Subcutaneous abdominal adipose tissue (tissue), 5 donors: ENCODE results near the gene SUPT3H.

Experiments
- H3K27ac ChIP-seq: one replicate; pipeline ENCODE4 v1.7.0; 2013; ENCODE audit warnings: low read depth, mild to moderate bottlenecking, inconsistent platforms, low read length, moderate library complexity
- H3K27me3 ChIP-seq, 5 donors: one replicate each; pipeline ENCODE4 v1.7.0; 2013; ENCODE audit warnings: low read length in 5 of 5, inconsistent platforms in 1 of 5; ENCODE audit not compliant: control insufficient read depth in 5 of 5, insufficient read depth in 4 of 5
- H3K36me3 ChIP-seq, 5 donors: one replicate each; pipeline ENCODE4 v1.7.0; 2013; ENCODE audit warnings: low read length in 5 of 5; ENCODE audit not compliant: control insufficient read depth in 5 of 5, insufficient read depth in 5 of 5
- H3K4me1 ChIP-seq, 5 donors: one replicate each; pipeline ENCODE4 v1.7.0; 2013; ENCODE audit warnings: low read length in 5 of 5, mild to moderate bottlenecking in 3 of 5, moderate library complexity in 1 of 5; ENCODE audit not compliant: control insufficient read depth in 5 of 5, insufficient read depth in 5 of 5
- H3K4me3 ChIP-seq, 5 donors: one replicate each; pipeline ENCODE4 v1.7.0; 2013; ENCODE audit warnings: low read length in 5 of 5, low read depth in 1 of 5
- H3K9ac ChIP-seq, 5 donors: one replicate each; pipeline ENCODE4 v1.7.0; 2013; ENCODE audit warnings: low read length in 5 of 5, mild to moderate bottlenecking in 4 of 5, moderate library complexity in 3 of 5
- H3K9me3 ChIP-seq, 5 donors: one replicate each; pipeline ENCODE4 v1.7.0; 2013; ENCODE audit warnings: low read length in 5 of 5; ENCODE audit not compliant: control insufficient read depth in 5 of 5
- donor health status: healthy.
- donor health status: healthy.
- donor health status: healthy.
- donor health status: healthy.
- donor health status: healthy.

Gene SUPT3H

GRCh38 chr6:44995486-44996132 is 382.1 kb downstream of the SUPT3H start:
- H3K4me1 ChIP-seq = no peaks in the 10 kb centered on the region
- no peaks in the 10 kb centered on the region for H3K9me3 ChIP-seq
- H3K27ac ChIP-seq = no peak overlapping the region
- no peak overlapping the region for H3K9ac ChIP-seq
- no peaks in the 10 kb centered on the region for H3K36me3 ChIP-seq
- H3K4me3 ChIP-seq = no peak overlapping the region
- no peaks in the 10 kb centered on the region for H3K27me3 ChIP-seq

- H3K4me3 ChIP-seq = no peak overlapping the region
- no peaks in the 10 kb centered on the region for H3K9me3 ChIP-seq
- no peak overlapping the region for H3K9ac ChIP-seq
- H3K27ac ChIP-seq = no peak overlapping the region
- no peaks in the 10 kb centered on the region for H3K36me3 ChIP-seq
- H3K27me3 ChIP-seq = no peaks in the 10 kb centered on the region
- no peaks in the 10 kb centered on the region for H3K4me1 ChIP-seq
These were observed 388.3 kb downstream of the SUPT3H start for GRCh38 chr6:44989391-44989790.

- no peaks in the 10 kb centered on the region for H3K27me3 ChIP-seq
- no peaks in the 10 kb centered on the region for H3K9me3 ChIP-seq
- no peaks in the 10 kb centered on the region for H3K36me3 ChIP-seq
- H3K9ac ChIP-seq = no peak overlapping the region
- no peak overlapping the region for H3K4me3 ChIP-seq
- no peak overlapping the region for H3K27ac ChIP-seq
- no peaks in the 10 kb centered on the region for H3K4me1 ChIP-seq
These were observed 392.7 kb downstream of the SUPT3H start for GRCh38 chr6:44985006-44985405.

GRCh38 chr6:44983467-44984365 is 394.0 kb downstream of the SUPT3H start:
- Histone ChIP-seq H3K36me3 (no peaks in the 10 kb centered on the region), H3K4me1 (no peaks in the 10 kb centered on the region), H3K9ac (no peak overlapping the region), H3K27ac (no peak overlapping the region), H3K9me3 (no peaks in the 10 kb centered on the region), H3K4me3 (no peak overlapping the region), H3K27me3 (no peaks in the 10 kb centered on the region)

- Histone ChIP-seq H3K27me3 (no peaks in the 10 kb centered on the region), H3K9ac (no peak overlapping the region), H3K36me3 (no peaks in the 10 kb centered on the region), H3K27ac (no peak overlapping the region), H3K9me3 (no peaks in the 10 kb centered on the region), H3K4me1 (no peaks in the 10 kb centered on the region), H3K4me3 (no peak overlapping the region)
These were observed 396.9 kb downstream of the SUPT3H start for GRCh38 chr6:44980841-44981240.

- Histone ChIP-seq H3K36me3 (no peaks in the 10 kb centered on the region), H3K4me1 (no peaks in the 10 kb centered on the region), H3K27ac (no peak overlapping the region), H3K27me3 (no peaks in the 10 kb centered on the region), H3K9me3 (no peaks in the 10 kb centered on the region), H3K4me3 (no peak overlapping the region), H3K9ac (no peak overlapping the region)
These were observed 400.8 kb downstream of the SUPT3H start for GRCh38 chr6:44976677-44977641.

GRCh38 chr6:44974511-44974910 is 403.2 kb downstream of the SUPT3H start:
- H3K27me3 ChIP-seq = no peaks in the 10 kb centered on the region
- H3K36me3 ChIP-seq = no peaks in the 10 kb centered on the region
- H3K9me3 ChIP-seq = no peaks in the 10 kb centered on the region
- H3K9ac ChIP-seq = no peak overlapping the region
- H3K27ac ChIP-seq = no peak overlapping the region
- no peak overlapping the region for H3K4me3 ChIP-seq
- H3K4me1 ChIP-seq = no peaks in the 10 kb centered on the region

- Histone ChIP-seq H3K36me3 (no peaks in the 10 kb centered on the region), H3K27ac (no peak overlapping the region), H3K9me3 (no peaks in the 10 kb centered on the region), H3K9ac (no peak overlapping the region), H3K27me3 (no peaks in the 10 kb centered on the region), H3K4me3 (no peak overlapping the region), H3K4me1 (no peaks in the 10 kb centered on the region)
These were observed 405.0 kb downstream of the SUPT3H start for GRCh38 chr6:44972709-44973108.

- Histone ChIP-seq H3K27me3 (no peaks in the 10 kb centered on the region), H3K27ac (no peak overlapping the region), H3K9me3 (no peaks in the 10 kb centered on the region), H3K36me3 (no peaks in the 10 kb centered on the region), H3K4me3 (no peak overlapping the region), H3K4me1 (no peaks in the 10 kb centered on the region), H3K9ac (no peak overlapping the region)
These were observed 408.1 kb downstream of the SUPT3H start for GRCh38 chr6:44969446-44970185.
